ENCODE measurements around the gene TAF9. TPM values are rescaled to one million over a fixed set of nuclear protein-coding genes. Genes with fewer than 3 reads are reported as not detected.

TAF9 gene
- total and polyA plus RNA-seq, 12 donors, result 32.1 to 152 (median 58.2) TPM

GRCh38 chr5:69315972-69316371 is 53.3 kb downstream of the TAF9 start:
- intact Hi-C loops (cut with DNase I), result no loop called here
- H3K27me3 ChIP-seq, result no peaks in the 10 kb centered on the region
- DNase-seq, result no peak
- H3K36me3 ChIP-seq (replicated peaks in 1 of 2), result peaks cover 0 to 4% of the 10 kb centered on the region in 2 donors
- no peaks in the 10 kb centered on the region for H3K4me1 ChIP-seq (replicated peaks in 1 of 2)
- no peak for TF ChIP-seq CTCF (IDR thresholded peaks at IDR 0.05)
- TF ChIP-seq POLR2A (IDR thresholded peaks at IDR 0.05), result no peak
- no peaks in the 10 kb centered on the region for H3K9me3 ChIP-seq (replicated peaks in 1 of 3)
- H3K4me3 ChIP-seq, result no peak overlapping the region
- 96 to 100% (median 99%) methylated on average over 1 of the region's 1 CpG for WGBS, 4 donors
- H3K27ac ChIP-seq, result no peak overlapping the region

Other genes with a start within 250 kb of the TAF9 start
- gene CCNB1, start 202.4 kb downstream of the TAF9 start, total RNA-seq, result 10 to 100 TPM in 4 of 9 donors, 1 to 10 TPM in 5; 4.8 to 53.5 (median 9.8) TPM
- gene CCNB1, start 202.4 kb downstream of the TAF9 start, polyA plus RNA-seq, result 1 to 10 TPM; 3.6 to 9.7 (median 4.5) TPM
- 1 to 10 TPM in 7 of 9 donors, under 1 TPM in 1, not detected in 1; 0.69 to 9.8 (median 2.2) TPM for gene CENPH, start 179.9 kb downstream of the TAF9 start, total RNA-seq
- 1 to 10 TPM; 2.1 to 3.0 (median 2.6) TPM for gene CENPH, start 179.9 kb downstream of the TAF9 start, polyA plus RNA-seq
- 10 to 100 TPM; 15.2 to 47.0 (median 23.6) TPM for gene CDK7, start 134.6 kb downstream of the TAF9 start, total RNA-seq
- gene CDK7, start 134.6 kb downstream of the TAF9 start, polyA plus RNA-seq, result 10 to 100 TPM; 29.7 to 57.1 (median 33.5) TPM
- gene CCDC125, start 36.7 kb downstream of the TAF9 start, total RNA-seq, result 10 to 100 TPM in 4 of 9 donors, 1 to 10 TPM in 5; 4.4 to 13.3 (median 9.0) TPM
- gene CCDC125, start 36.7 kb downstream of the TAF9 start, polyA plus RNA-seq, result 1 to 10 TPM; 2.7 to 8.8 (median 4.7) TPM
- gene AK6, start within 50 bp of the TAF9 start, total RNA-seq, result 100 to 1,000 TPM in 1 of 9 donors, 10 to 100 TPM in 7, 1 to 10 TPM in 1; 9.6 to 105 (median 33.4) TPM
- gene AK6, start within 50 bp of the TAF9 start, polyA plus RNA-seq, result 100 to 1,000 TPM in 1 of 3 donors, 10 to 100 TPM in 2; 63.5 to 190 (median 66.1) TPM
- gene RAD17, start 298 bp upstream of the TAF9 start, total RNA-seq, result 10 to 100 TPM; 16.7 to 27.3 (median 20.9) TPM
- 10 to 100 TPM; 10.4 to 33.6 (median 16.6) TPM for gene RAD17, start 298 bp upstream of the TAF9 start, polyA plus RNA-seq
- 1 to 10 TPM in 3 of 9 donors, under 1 TPM in 6; 0.27 to 1.6 (median 0.94) TPM for gene MARVELD2, start 45.6 kb upstream of the TAF9 start, total RNA-seq
- gene MARVELD2, start 45.6 kb upstream of the TAF9 start, polyA plus RNA-seq, result under 1 TPM; 0.16 to 0.46 (median 0.17) TPM
- gene OCLN, start 123.3 kb upstream of the TAF9 start, total RNA-seq, result 1 to 10 TPM in 5 of 9 donors, under 1 TPM in 4; 0.16 to 3.0 (median 1.3) TPM
- gene OCLN, start 123.3 kb upstream of the TAF9 start, polyA plus RNA-seq, result 1 to 10 TPM in 1 of 3 donors, under 1 TPM in 2; 0.35 to 8.8 (median 0.77) TPM
- gene GTF2H2C, start 190.7 kb upstream of the TAF9 start, total RNA-seq, result 10 to 100 TPM in 8 of 9 donors, 1 to 10 TPM in 1; 7.8 to 38.2 (median 18.0) TPM
- 10 to 100 TPM; 10.2 to 32.0 (median 13.3) TPM for gene GTF2H2C, start 190.7 kb upstream of the TAF9 start, polyA plus RNA-seq